Suprapubic skin (tissue), 4 donors: Measurements from ENCODE around the gene AP1G2.

Experiments used
- POLR2A ChIP-seq, 2 donors: fragments of 450-650 bp; IDR thresholded peaks; one replicate each; pipeline ENCODE4 v1.6.1; 2017; ENCODE audit warnings: antibody characterized with exemption in 2 of 2, mild to moderate bottlenecking in 2 of 2, moderate library complexity in 2 of 2
- POLR2AphosphoS5 ChIP-seq, 3 donors: sonication (generic); formaldehyde crosslinking; IDR thresholded peaks; one replicate each; pipeline ENCODE4 v1.6.1; 2017; ENCODE audit warnings: antibody characterized with exemption in 3 of 3
- TF ChIP-seq, protein P1 (sequence below), 2 donors: fragments of 200-600 bp in 1 of 2; fragments of 450-650 bp in 1 of 2; sonication (generic) in 1 of 2; IDR thresholded peaks; one replicate each; pipeline ENCODE4 v1.5.1; 2016 to 2019; ENCODE audit warnings: antibody characterized with exemption in 2 of 2, mild to moderate bottlenecking in 1 of 2, moderate library complexity in 1 of 2

DNA sequence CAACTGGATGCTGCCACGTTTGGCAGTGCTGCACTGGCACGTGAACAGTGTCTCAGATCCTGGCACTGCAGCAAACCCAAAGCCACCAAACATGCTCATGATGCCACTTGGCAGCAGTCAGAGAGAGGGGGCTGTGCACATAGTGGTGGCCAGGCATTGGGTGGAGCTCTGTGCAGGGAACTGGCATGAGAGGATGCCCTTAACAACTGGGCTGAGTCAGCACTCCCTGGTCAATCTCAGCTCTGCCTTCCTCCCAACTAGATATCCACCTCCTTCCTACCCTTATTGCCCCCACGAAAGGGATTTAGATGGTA, 53.0 kb downstream of the AP1G2 start:
- TF ChIP-seq, protein P1, sequence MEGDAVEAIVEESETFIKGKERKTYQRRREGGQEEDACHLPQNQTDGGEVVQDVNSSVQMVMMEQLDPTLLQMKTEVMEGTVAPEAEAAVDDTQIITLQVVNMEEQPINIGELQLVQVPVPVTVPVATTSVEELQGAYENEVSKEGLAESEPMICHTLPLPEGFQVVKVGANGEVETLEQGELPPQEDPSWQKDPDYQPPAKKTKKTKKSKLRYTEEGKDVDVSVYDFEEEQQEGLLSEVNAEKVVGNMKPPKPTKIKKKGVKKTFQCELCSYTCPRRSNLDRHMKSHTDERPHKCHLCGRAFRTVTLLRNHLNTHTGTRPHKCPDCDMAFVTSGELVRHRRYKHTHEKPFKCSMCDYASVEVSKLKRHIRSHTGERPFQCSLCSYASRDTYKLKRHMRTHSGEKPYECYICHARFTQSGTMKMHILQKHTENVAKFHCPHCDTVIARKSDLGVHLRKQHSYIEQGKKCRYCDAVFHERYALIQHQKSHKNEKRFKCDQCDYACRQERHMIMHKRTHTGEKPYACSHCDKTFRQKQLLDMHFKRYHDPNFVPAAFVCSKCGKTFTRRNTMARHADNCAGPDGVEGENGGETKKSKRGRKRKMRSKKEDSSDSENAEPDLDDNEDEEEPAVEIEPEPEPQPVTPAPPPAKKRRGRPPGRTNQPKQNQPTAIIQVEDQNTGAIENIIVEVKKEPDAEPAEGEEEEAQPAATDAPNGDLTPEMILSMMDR (IDR thresholded peaks at IDR 0.05): no peak
- TF ChIP-seq POLR2AphosphoS5 (IDR thresholded peaks at IDR 0.05) (no peak), POLR2A (IDR thresholded peaks at IDR 0.05) (no peak)
